GM12878 (cell line): ENCODE measurements around the gene GBA3. TPM values are rescaled to one million over a fixed set of nuclear protein-coding genes. Genes with fewer than 3 reads are reported as not detected.

Experiments
- ATF7 ChIP-seq: fragments of 450-650 bp; IDR thresholded peaks from 2 replicates; pipeline ENCODE4 v1.6.1; 2016; ENCODE audit warnings: low read depth, mild to moderate bottlenecking
- BACH1 ChIP-seq: fragments of 450-650 bp; IDR thresholded peaks from 2 replicates; pipeline ENCODE4 v1.6.1; 2017; ENCODE audit warnings: mild to moderate bottlenecking, borderline replicate concordance
- BHLHE40 ChIP-seq, 2 experiments: fragments of 450-650 bp in 1 of 2; IDR thresholded peaks; 2 replicates each; pipeline ENCODE4 v1.6.1; 2011 to 2017; ENCODE audit warnings: low read depth in 2 of 2, borderline replicate concordance in 1 of 2, improper control_type of control experiment in 1 of 2, low read length in 1 of 2, mild to moderate bottlenecking in 1 of 2
- BRCA1 ChIP-seq: IDR thresholded peaks from 2 replicates; pipeline ENCODE4 v1.6.1; 2011; ENCODE audit warnings: low read depth, low read length, improper control_type of control experiment
- DPF2 ChIP-seq: fragments of 450-650 bp; IDR thresholded peaks from 2 replicates; pipeline ENCODE4 v1.6.1; 2017; ENCODE audit warnings: mild to moderate bottlenecking
- EP300 ChIP-seq, 2 experiments: fragments of 150-350 bp in 1 of 2; IDR thresholded peaks; 2 replicates each; pipeline ENCODE4 v1.6.1; 2011 to 2012; ENCODE audit warnings: low read depth in 2 of 2, low read length in 2 of 2, borderline replicate concordance in 1 of 2, improper control_type of control experiment in 1 of 2, inconsistent platforms in 1 of 2; ENCODE audit not compliant: control insufficient read depth in 1 of 2
- ESRRA ChIP-seq: IDR thresholded peaks from 2 replicates; pipeline ENCODE4 v1.6.1; 2012; ENCODE audit warnings: mild to moderate bottlenecking, low read length, improper control_type of control experiment
- FOS ChIP-seq: IDR thresholded peaks from 3 replicates; pipeline ENCODE4 v1.6.1; 2011; ENCODE audit warnings: borderline replicate concordance; ENCODE audit not compliant: insufficient read length; ENCODE audit errors: extremely low read depth
- HDAC2 ChIP-seq: fragments of 200-600 bp; sonication (generic); IDR thresholded peaks from 2 replicates; pipeline ENCODE4 v1.6.1; 2017
- MEF2B ChIP-seq: fragments of 450-650 bp; IDR thresholded peaks from 2 replicates; pipeline ENCODE4 v1.6.1; 2018; ENCODE audit warnings: mild to moderate bottlenecking, moderate library complexity; ENCODE audit not compliant: partially characterized antibody, poor library complexity, severe bottlenecking
- MTA3 ChIP-seq: IDR thresholded peaks from 2 replicates; pipeline ENCODE4 v1.6.1; 2012; ENCODE audit warnings: low read length, inconsistent platforms, borderline replicate concordance
- NR2C2 ChIP-seq: IDR thresholded peaks from 2 replicates; pipeline ENCODE4 v1.6.1; 2011; ENCODE audit warnings: borderline replicate concordance, low read depth; ENCODE audit not compliant: control insufficient read depth, insufficient read length
- NRF1 ChIP-seq: conservative IDR thresholded peaks from 2 replicates; pipeline ENCODE4 v1.6.1; 2011; ENCODE audit warnings: mild to moderate bottlenecking, low read depth, low read length, improper control_type of control experiment
- PAX8 ChIP-seq: fragments of 450-650 bp; IDR thresholded peaks from 2 replicates; pipeline ENCODE4 v1.6.1; 2017; ENCODE audit warnings: mild to moderate bottlenecking, moderate library complexity
- POLR2A ChIP-seq: IDR thresholded peaks from 2 replicates; pipeline ENCODE4 v1.6.1; 2011; ENCODE audit warnings: low read depth, mild to moderate bottlenecking, low read length
- RB1 ChIP-seq: fragments of 450-650 bp; formaldehyde crosslinking; IDR thresholded peaks from 2 replicates; pipeline ENCODE4 v1.6.1; 2017; ENCODE audit warnings: mild to moderate bottlenecking, borderline replicate concordance
- SIN3A ChIP-seq: IDR thresholded peaks from 2 replicates; pipeline ENCODE4 v1.6.1; 2012; ENCODE audit warnings: low read depth, low read length, improper control_type of control experiment
- SMAD1 ChIP-seq: fragments of 450-650 bp; IDR thresholded peaks from 2 replicates; pipeline ENCODE4 v1.6.1; 2018; ENCODE audit warnings: mild to moderate bottlenecking, low read depth; ENCODE audit not compliant: partially characterized antibody
- SMC3 ChIP-seq: IDR thresholded peaks from 2 replicates; pipeline ENCODE4 v1.6.1; 2011; ENCODE audit warnings: low read length, improper control_type of control experiment, borderline replicate concordance
- SREBF1 ChIP-seq: IDR thresholded peaks from 2 replicates; pipeline ENCODE4 v1.6.1; 2012; ENCODE audit warnings: mild to moderate bottlenecking, low read length
- TAF1 ChIP-seq: IDR thresholded peaks from 2 replicates; pipeline ENCODE4 v1.6.1; 2011; ENCODE audit warnings: mild to moderate bottlenecking, low read depth, low read length, borderline replicate concordance
- TCF7 ChIP-seq: IDR thresholded peaks from 2 replicates; pipeline ENCODE4 v1.6.1; 2014; ENCODE audit warnings: antibody characterized with exemption, borderline replicate concordance
- ZNF217 ChIP-seq: fragments of 450-650 bp; IDR thresholded peaks from 2 replicates; pipeline ENCODE4 v1.6.1; 2017; ENCODE audit warnings: antibody characterized with exemption, mild to moderate bottlenecking
- ZNF24 ChIP-seq: fragments of 450-650 bp; IDR thresholded peaks from 2 replicates; pipeline ENCODE4 v1.6.1; 2017; ENCODE audit warnings: antibody characterized with exemption, mild to moderate bottlenecking
- ZZZ3 ChIP-seq: IDR thresholded peaks from 2 replicates; pipeline ENCODE4 v1.6.1; 2011; ENCODE audit warnings: low read depth; ENCODE audit not compliant: control insufficient read depth, insufficient read length
- polyA plus RNA-seq, 11 experiments: library from polyadenylated mRNA; depleted of rRNA in 4 of 11; unstranded in 6 of 11; stranded (reverse) in 5 of 11; fragments of >200 nt; fragmentation: Nextera tagmentation in 4 of 11; fragmentation: Illumina TruSeq in 1 of 11; extraction: Ambion mirVana in 4 of 11; extraction: Trizol in 1 of 11; gene quantifications; 1 replicate in 1 of 11; 2 replicates in 10 of 11; pipeline versions ENCODE4 v1.2.1 to v1.2.3, GENCODE V29; 2011 to 2016; ENCODE audit warnings: inconsistent platforms in 2 of 11, missing spikeins in 2 of 11, low read depth in 1 of 11
- total RNA-seq, 4 experiments: library from RNA; depleted of rRNA in 3 of 4; stranded (reverse); fragments of >200 nt in 3 of 4; fragmentation: Illumina TruSeq in 1 of 4; extraction: Trizol in 1 of 4; gene quantifications; 2 replicates each; pipeline versions ENCODE4 v1.2.1 to v1.2.3, GENCODE V29; 2013 to 2021
- TF ChIP-seq, protein P1 (sequence below): fragments of 450-650 bp; IDR thresholded peaks from 2 replicates; pipeline ENCODE4 v1.6.1; 2017; ENCODE audit warnings: mild to moderate bottlenecking

The GBA3 gene
- total and polyA plus RNA-seq, 10 of the 15 experiments (the other 5 are each of a cell fraction or from before 2014, with no cell fraction given), result 0.10 to 7.2 (median 0.27) TPM

DNA sequence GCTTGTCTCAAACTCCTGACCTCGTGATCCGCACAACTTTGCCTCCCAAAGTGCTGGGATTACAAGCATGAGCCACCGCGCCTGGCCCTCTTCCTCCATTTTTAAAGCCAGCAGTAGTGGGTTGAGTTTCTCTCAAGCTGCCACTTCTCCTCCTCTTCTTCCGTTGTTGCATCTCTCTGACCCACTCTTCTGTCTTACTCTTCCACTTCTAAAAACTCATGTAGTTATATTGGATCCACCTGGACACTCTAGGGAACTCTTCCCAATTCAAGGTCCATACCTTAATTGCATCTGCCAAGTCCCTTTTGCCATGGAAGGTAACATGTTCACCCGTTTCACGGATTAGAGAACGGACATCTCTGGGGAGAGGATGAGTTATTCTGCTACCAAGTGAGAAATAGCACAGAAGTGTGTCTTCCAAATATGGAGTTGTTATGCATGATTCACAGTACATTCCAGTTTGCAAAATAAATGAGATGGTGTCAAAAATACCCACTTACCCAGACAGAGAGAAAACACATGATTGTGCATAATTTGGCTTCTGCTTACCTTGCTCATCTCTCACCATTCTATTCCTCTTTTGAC lies 51.8 kb downstream of the GBA3 start (continued):
- TF ChIP-seq MEF2B (peak; percentile 87), DPF2 (peak; percentile 34; the same call in 1 of the 2 replicates), BRCA1 (no peak), SMAD1 (peak; percentile 32), POLR2A (no peak), RB1 (0 out of 2 replicates have a peak, but pooled peaks have one; percentile 20), ZZZ3 (no peak), ESRRA (no peak), NRF1 (no peak), EP300 (IDR thresholded peaks at IDR 0.05; ENCODE audit: borderline replicate concordance in 1 of 2, control insufficient read depth in 1 of 2, low read depth in 2 of 2, low read length in 2 of 2) (peak in 1 of 2 experiments; percentile 22; a peak in 1 of 4 replicates), SMC3 (no peak), TCF7 (no peak), SREBF1 (no peak), HDAC2 (no peak), MTA3 (no peak), ZNF217 (peak; percentile 67; the same call in 1 of the 2 replicates), SIN3A (no peak), ZNF24 (no peak), BHLHE40 (IDR thresholded peaks at IDR 0.05; ENCODE audit: borderline replicate concordance in 1 of 2, low read depth in 2 of 2, low read length in 1 of 2) (peak in 1 of 2 experiments; percentile 8; a peak in 1 of 4 replicates), NR2C2 (no peak), FOS (no peak), ATF7 (peak; percentile 72), PAX8 (no peak), BACH1 (no peak; the same call in 1 of the 2 replicates), TAF1 (no peak)
- TF ChIP-seq, protein P1, sequence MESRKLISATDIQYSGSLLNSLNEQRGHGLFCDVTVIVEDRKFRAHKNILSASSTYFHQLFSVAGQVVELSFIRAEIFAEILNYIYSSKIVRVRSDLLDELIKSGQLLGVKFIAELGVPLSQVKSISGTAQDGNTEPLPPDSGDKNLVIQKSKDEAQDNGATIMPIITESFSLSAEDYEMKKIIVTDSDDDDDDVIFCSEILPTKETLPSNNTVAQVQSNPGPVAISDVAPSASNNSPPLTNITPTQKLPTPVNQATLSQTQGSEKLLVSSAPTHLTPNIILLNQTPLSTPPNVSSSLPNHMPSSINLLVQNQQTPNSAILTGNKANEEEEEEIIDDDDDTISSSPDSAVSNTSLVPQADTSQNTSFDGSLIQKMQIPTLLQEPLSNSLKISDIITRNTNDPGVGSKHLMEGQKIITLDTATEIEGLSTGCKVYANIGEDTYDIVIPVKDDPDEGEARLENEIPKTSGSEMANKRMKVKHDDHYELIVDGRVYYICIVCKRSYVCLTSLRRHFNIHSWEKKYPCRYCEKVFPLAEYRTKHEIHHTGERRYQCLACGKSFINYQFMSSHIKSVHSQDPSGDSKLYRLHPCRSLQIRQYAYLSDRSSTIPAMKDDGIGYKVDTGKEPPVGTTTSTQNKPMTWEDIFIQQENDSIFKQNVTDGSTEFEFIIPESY, result no peak
